ENCODE data around the gene DSTN.

The DSTN gene

GRCh38 chr20:17640146-17640874 is 70.4 kb downstream of the DSTN start:
- POLR2A ChIA-PET, result no interaction called here
- DNase-seq (ENCODE audit: extremely low spot score), result no peak
- CTCF ChIA-PET, result no interaction called here
- TF ChIP-seq ARNT (IDR thresholded peaks at IDR 0.05) (no peak), SP1 (IDR thresholded peaks at IDR 0.05) (no peak), NFRKB (IDR thresholded peaks at IDR 0.05) (no peak), HDGF (IDR thresholded peaks at IDR 0.05; ENCODE audit: borderline replicate concordance) (no peak), PKNOX1 (IDR thresholded peaks at IDR 0.05) (no peak)

- TF ChIP-seq ZNF384 (IDR thresholded peaks at IDR 0.05), result no peak
- TF ChIP-seq FOXK2 (IDR thresholded peaks at IDR 0.05), result no peak
- no peak for TF ChIP-seq NFRKB (IDR thresholded peaks at IDR 0.05)
- TF ChIP-seq LEF1 (IDR thresholded peaks at IDR 0.05; ENCODE audit: borderline replicate concordance), result no peak
- no peak for TF ChIP-seq TARDBP (IDR thresholded peaks at IDR 0.05)
- no peak for TF ChIP-seq SUZ12 (IDR thresholded peaks at IDR 0.05)
- TF ChIP-seq FOXM1 (IDR thresholded peaks at IDR 0.05; ENCODE audit: borderline replicate concordance), result no peak
- DNase-seq (ENCODE audit: extremely low spot score), result no peak
- POLR2A ChIA-PET, result no interaction called here
- CTCF ChIA-PET, result no interaction called here
Measured at GRCh38 chr20:17640875-17641378, 71.1 kb downstream of the DSTN start.

GRCh38 chr20:17641520-17641964 is 71.7 kb downstream of the DSTN start:
- ChIA-PET POLR2A (no interaction called here), CTCF (no interaction called here)
- DNase-seq (ENCODE audit: extremely low spot score), result no peak
- TF ChIP-seq ELF4 (IDR thresholded peaks at IDR 0.05) (no peak), ARNT (IDR thresholded peaks at IDR 0.05) (no peak), FOXA1 (IDR thresholded peaks at IDR 0.05) (no peak), PKNOX1 (IDR thresholded peaks at IDR 0.05) (no peak), ZNF384 (IDR thresholded peaks at IDR 0.05) (no peak), LEF1 (IDR thresholded peaks at IDR 0.05; ENCODE audit: borderline replicate concordance) (no peak), NFRKB (IDR thresholded peaks at IDR 0.05) (no peak), SUZ12 (IDR thresholded peaks at IDR 0.05) (no peak)

GRCh38 chr20:17641993-17642392 is 72.1 kb downstream of the DSTN start:
- DNase-seq (ENCODE audit: extremely low spot score), result no peak
- no peak for TF ChIP-seq ELF4 (IDR thresholded peaks at IDR 0.05)
- TF ChIP-seq FOXK2 (IDR thresholded peaks at IDR 0.05), result no peak
- no peak for TF ChIP-seq LEF1 (IDR thresholded peaks at IDR 0.05; ENCODE audit: borderline replicate concordance)
- no peak for TF ChIP-seq CTBP1 (IDR thresholded peaks at IDR 0.05; ENCODE audit: borderline replicate concordance)
- TF ChIP-seq PKNOX1 (IDR thresholded peaks at IDR 0.05), result no peak
- TF ChIP-seq HDGF (IDR thresholded peaks at IDR 0.05; ENCODE audit: borderline replicate concordance), result no peak
- no peak for TF ChIP-seq SUZ12 (IDR thresholded peaks at IDR 0.05)
- TF ChIP-seq FOXM1 (IDR thresholded peaks at IDR 0.05; ENCODE audit: borderline replicate concordance), result no peak
- no peak for TF ChIP-seq SP1 (IDR thresholded peaks at IDR 0.05)
- no peak for TF ChIP-seq ARNT (IDR thresholded peaks at IDR 0.05)
- no peak for TF ChIP-seq BHLHE40 (IDR thresholded peaks at IDR 0.05; ENCODE audit: borderline replicate concordance)
- TF ChIP-seq ZNF384 (IDR thresholded peaks at IDR 0.05), result no peak
- no peak for TF ChIP-seq L3MBTL2 (conservative IDR thresholded peaks at IDR 0.05)
- no peak for TF ChIP-seq FOXA1 (IDR thresholded peaks at IDR 0.05)
- no peak for TF ChIP-seq TARDBP (IDR thresholded peaks at IDR 0.05)
- TF ChIP-seq NFRKB (IDR thresholded peaks at IDR 0.05), result no peak
- POLR2A ChIA-PET, result no interaction called here
- CTCF ChIA-PET, result no interaction called here

GRCh38 chr20:17642404-17643269 is 72.8 kb downstream of the DSTN start:
- ChIA-PET POLR2A (interaction anchor here (1.1 kb wide), 1 partner anchor 72 kb away, joined by 3 read pairs; the partner anchor contains the start of gene DSTN), CTCF (no interaction called here)
- TF ChIP-seq CTBP1 (IDR thresholded peaks at IDR 0.05; ENCODE audit: borderline replicate concordance), result no peak
- no peak for TF ChIP-seq FOXA1 (IDR thresholded peaks at IDR 0.05)
- no peak for TF ChIP-seq L3MBTL2 (conservative IDR thresholded peaks at IDR 0.05)
- no peak for TF ChIP-seq PKNOX1 (IDR thresholded peaks at IDR 0.05)
- TF ChIP-seq ZNF384 (IDR thresholded peaks at IDR 0.05), result no peak
- TF ChIP-seq SP1 (IDR thresholded peaks at IDR 0.05), result no peak
- TF ChIP-seq BHLHE40 (IDR thresholded peaks at IDR 0.05; ENCODE audit: borderline replicate concordance), result no peak
- TF ChIP-seq SUZ12 (IDR thresholded peaks at IDR 0.05), result no peak
- no peak for TF ChIP-seq FOXK2 (IDR thresholded peaks at IDR 0.05)
- no peak for TF ChIP-seq FOXM1 (IDR thresholded peaks at IDR 0.05; ENCODE audit: borderline replicate concordance)
- TF ChIP-seq NFRKB (IDR thresholded peaks at IDR 0.05), result no peak
- DNase-seq (ENCODE audit: extremely low spot score), result no peak
